GM12878 (cell line): ENCODE data around the gene NKG7. TPM values are rescaled to one million over a fixed set of nuclear protein-coding genes. Genes with fewer than 3 reads are reported as not detected.

Source experiments
- ATAC-seq: fragments of 200-7000 bp; cut with Tn5 transposase; 3 replicates; pipeline ENCODE4 v1.9.1; 2020; ENCODE audit warnings: mild to moderate bottlenecking, moderate library complexity
- BruUV-seq: library from RNA; stranded (reverse); fragments of 400-500 nt; replicated peaks from 2 replicates; lab custom pipeline; 2021; lab: Mats Ljungman, UMichigan
- CTCF ChIA-PET: fragments of 300-600 bp; sonication (Branson Sonifier 250); formaldehyde crosslinking; extraction: SDS; loops from one replicate; lab custom pipeline; 2021; ENCODE audit warnings: inconsistent platforms; lab: Yijun Ruan, JAX
- POLR2A ChIA-PET: fragments of 350-600 bp; formaldehyde crosslinking; extraction: SDS; loops from one replicate; lab custom pipeline; 2021; ENCODE audit warnings: inconsistent platforms; lab: Charles Lee
- RAD21 ChIA-PET: fragments of 300-600 bp; sonication (Branson Sonifier 250); formaldehyde crosslinking; loops from one replicate; lab custom pipeline; 2023; ENCODE audit warnings: antibody characterized with exemption; ENCODE audit not compliant: unreplicated experiment; lab: Charles Lee
- SMC1A ChIA-PET: fragments of 300-600 bp; sonication (Branson Sonifier 250); formaldehyde crosslinking; loops from one replicate; lab custom pipeline; 2023; ENCODE audit not compliant: unreplicated experiment, uncharacterized antibody; lab: Charles Lee
- DNase-seq: peaks from one replicate; pipeline ENCODE4 v3.0.0-alpha.2; 2011; ENCODE audit warnings: low read depth, low spot score
- FAIRE-seq: peaks from 3 replicates; lab custom pipeline; 2011; peaks lifted over from hg19 to GRCh38; lab: Jason Lieb, UNC
- H2AFZ ChIP-seq: 2 replicates; pipeline ENCODE4 v1.6.0; 2011; ENCODE audit warnings: low read depth, low read length, control low read depth; ENCODE audit not compliant: control insufficient read depth
- H3K27ac ChIP-seq: 2 replicates; pipeline ENCODE4 v1.5.1; 2011; ENCODE audit warnings: control low read depth; ENCODE audit not compliant: control insufficient read depth, insufficient read depth
- H3K27me3 ChIP-seq, 2 experiments: replicated peaks in 1 of 2; 2 replicates each; pipeline versions ENCODE4 v1.6.0 to v1.6.1; 2011; ENCODE audit warnings: low read length in 1 of 2; ENCODE audit not compliant: control insufficient read depth in 2 of 2, insufficient read depth in 2 of 2
- H3K36me3 ChIP-seq, 2 experiments: 2 replicates each; pipeline ENCODE4 v1.5.1; 2011; ENCODE audit warnings: low read length in 1 of 2; ENCODE audit not compliant: control insufficient read depth in 2 of 2, insufficient read depth in 2 of 2
- H3K4me1 ChIP-seq: 2 replicates; pipeline ENCODE4 v1.6.1; 2011; ENCODE audit warnings: mild to moderate bottlenecking, low read length, moderate library complexity, mixed read lengths; ENCODE audit not compliant: control insufficient read depth, insufficient read depth
- H3K4me2 ChIP-seq: 2 replicates; pipeline ENCODE4 v1.6.0; 2011; ENCODE audit warnings: control low read depth; ENCODE audit not compliant: control insufficient read depth, insufficient read depth
- H3K4me3 ChIP-seq: fragments of 200-600 bp; sonication (generic); 2 replicates; pipeline ENCODE4 v1.5.1; 2016
- H3K79me2 ChIP-seq: 2 replicates; pipeline ENCODE4 v1.6.0; 2011; ENCODE audit warnings: low read length; ENCODE audit not compliant: control insufficient read depth, insufficient read depth
- H3K9ac ChIP-seq: 2 replicates; pipeline ENCODE4 v1.8.0; 2011; ENCODE audit warnings: low read length, control low read depth, mixed read lengths; ENCODE audit not compliant: control insufficient read depth, insufficient read depth
- H3K9me3 ChIP-seq: replicated peaks from 3 replicates; pipeline ENCODE4 v1.5.1; 2011; ENCODE audit warnings: mild to moderate bottlenecking, low read length; ENCODE audit not compliant: control insufficient read depth, insufficient read depth
- H4K20me1 ChIP-seq: 2 replicates; pipeline ENCODE4 v1.6.0; 2011; ENCODE audit not compliant: control insufficient read depth, insufficient read depth
- CHD2 ChIP-seq: IDR thresholded peaks from 2 replicates; pipeline ENCODE4 v1.6.1; 2011; ENCODE audit warnings: low read depth, low read length, improper control_type of control experiment, borderline replicate concordance
- EED ChIP-seq: sonication (generic); IDR thresholded peaks from 2 replicates; pipeline ENCODE4 v1.6.1; 2016; ENCODE audit warnings: antibody characterized with exemption, low read depth
- HSF1 ChIP-seq: fragments of 150-350 bp; IDR thresholded peaks from 2 replicates; pipeline ENCODE4 v1.6.1; 2014; ENCODE audit warnings: mild to moderate bottlenecking, low read depth, low read length
- MEF2B ChIP-seq: fragments of 450-650 bp; IDR thresholded peaks from 2 replicates; pipeline ENCODE4 v1.6.1; 2018; ENCODE audit warnings: mild to moderate bottlenecking, moderate library complexity; ENCODE audit not compliant: partially characterized antibody, poor library complexity, severe bottlenecking
- MLLT1 ChIP-seq: fragments of 450-650 bp; IDR thresholded peaks from 2 replicates; pipeline ENCODE4 v1.6.1; 2016; ENCODE audit warnings: mild to moderate bottlenecking
- NFIC ChIP-seq: IDR thresholded peaks from 2 replicates; pipeline ENCODE4 v1.6.1; 2012; ENCODE audit warnings: low read depth, mild to moderate bottlenecking, inconsistent platforms, low read length, moderate library complexity
- NFYA ChIP-seq: IDR thresholded peaks from 2 replicates; pipeline ENCODE4 v1.6.1; 2011; ENCODE audit warnings: low read depth, mild to moderate bottlenecking, low read length, improper control_type of control experiment, borderline replicate concordance
- POLR2A ChIP-seq: IDR thresholded peaks from 2 replicates; pipeline ENCODE4 v1.6.1; 2011; ENCODE audit warnings: low read depth, mild to moderate bottlenecking, low read length
- REST ChIP-seq: IDR thresholded peaks from 2 replicates; pipeline ENCODE4 v1.6.1; 2012; ENCODE audit warnings: mild to moderate bottlenecking, low read depth, low read length
- SMC3 ChIP-seq: IDR thresholded peaks from 2 replicates; pipeline ENCODE4 v1.6.1; 2011; ENCODE audit warnings: low read length, improper control_type of control experiment, borderline replicate concordance
- SPI1 ChIP-seq: IDR thresholded peaks from 2 replicates; pipeline ENCODE4 v1.6.1; 2011; ENCODE audit warnings: low read depth, mild to moderate bottlenecking, low read length, moderate library complexity, borderline replicate concordance; ENCODE audit not compliant: insufficient read depth
- SRF ChIP-seq, 2 experiments: IDR thresholded peaks; 2 replicates each; pipeline ENCODE4 v1.6.1; 2011; ENCODE audit warnings: low read depth in 2 of 2, low read length in 2 of 2, mild to moderate bottlenecking in 1 of 2, moderate library complexity in 1 of 2
- TCF12 ChIP-seq: IDR thresholded peaks from 2 replicates; pipeline ENCODE4 v1.6.1; 2011; ENCODE audit warnings: low read depth, mild to moderate bottlenecking, low read length
- YY1 ChIP-seq: IDR thresholded peaks from 2 replicates; pipeline ENCODE4 v1.6.1; 2011; ENCODE audit warnings: low read depth, mild to moderate bottlenecking, low read length
- ZBED1 ChIP-seq: IDR thresholded peaks from 2 replicates; pipeline ENCODE4 v1.6.1; 2016; ENCODE audit warnings: borderline replicate concordance
- ZNF384 ChIP-seq: IDR thresholded peaks from 2 replicates; pipeline ENCODE4 v1.6.1; 2012; ENCODE audit warnings: low read depth, mild to moderate bottlenecking, low read length, improper control_type of control experiment, borderline replicate concordance
- WGBS: methylation state at CpG from one replicate; pipeline ENCODE4 v1.1.6; 2016; ENCODE audit warnings: low lambda C conversion rate; ENCODE audit not compliant: insufficient replicate concordance, insufficient coverage; ENCODE audit errors: missing lambda C conversion rate; 5-methylcytosine and 5-hydroxymethylcytosine counted together
- in situ Hi-C: fragments of 300-500 bp; cut with MboI; formaldehyde crosslinking; loops from 9 replicates; pipeline ENCODE4 v1.14.3; 2018; ENCODE audit warnings: mixed read lengths
- intact Hi-C: fragments of 100-400 bp; cut with micrococcal nuclease; formaldehyde crosslinking; loops from one replicate; pipeline ENCODE4 v1.14.2; 2022; ENCODE audit not compliant: unreplicated experiment
- polyA plus RNA-seq, 11 experiments: library from polyadenylated mRNA; depleted of rRNA in 4 of 11; unstranded in 6 of 11; stranded (reverse) in 5 of 11; fragments of >200 nt; fragmentation: Nextera tagmentation in 4 of 11; fragmentation: Illumina TruSeq in 1 of 11; extraction: Ambion mirVana in 4 of 11; extraction: Trizol in 1 of 11; gene quantifications; 1 replicate in 1 of 11; 2 replicates in 10 of 11; pipeline versions ENCODE4 v1.2.1 to v1.2.3, GENCODE V29; 2011 to 2016; ENCODE audit warnings: inconsistent platforms in 2 of 11, missing spikeins in 2 of 11, low read depth in 1 of 11
- total RNA-seq, 4 experiments: library from RNA; depleted of rRNA in 3 of 4; stranded (reverse); fragments of >200 nt in 3 of 4; fragmentation: Illumina TruSeq in 1 of 4; extraction: Trizol in 1 of 4; gene quantifications; 2 replicates each; pipeline versions ENCODE4 v1.2.1 to v1.2.3, GENCODE V29; 2013 to 2021

NKG7 gene
- total and polyA plus RNA-seq, 10 of the 15 experiments (the other 5 are each of a cell fraction or from before 2014, with no cell fraction given): 10.0 to 48.7 (median 22.3) TPM

DNA sequence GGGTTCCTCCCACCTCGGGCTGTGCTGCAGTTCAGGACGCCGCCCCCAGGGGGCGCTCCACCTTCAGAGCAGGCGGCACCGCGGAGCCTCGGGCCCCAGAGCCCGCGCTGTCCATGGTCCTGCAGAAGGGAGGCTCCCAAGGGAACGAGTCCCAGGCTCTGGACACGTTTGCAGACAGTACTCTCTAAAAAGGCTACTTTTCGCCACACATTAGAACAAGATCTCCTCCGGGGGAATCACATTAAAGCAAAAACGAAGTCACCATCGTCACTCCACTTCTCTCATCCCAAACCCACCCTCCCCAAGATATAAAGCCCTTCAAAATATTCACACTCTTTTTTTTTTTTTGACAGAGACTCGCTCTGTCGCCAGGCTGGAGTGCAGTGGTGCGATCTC, 49.6 kb upstream of the NKG7 start:
- no TSS peak for BruUV-seq
- no peak overlapping the region for H3K27ac ChIP-seq
- ChIA-PET RAD21 (interaction anchor here (1.5 to 5.8 kb wide), 6 partner anchors 15 to 356 kb away, joined by 4 to 30 read pairs (median 9); no protein-coding TSS in a partner anchor), SMC1A (interaction anchor here (0.5 to 1.6 kb wide), 4 partner anchors 13 to 238 kb away, joined by 3 to 6 read pairs (median 3); no protein-coding TSS in a partner anchor), POLR2A (interaction anchor here (0.5 kb wide), 1 partner anchor 21 kb away, joined by 4 read pairs; no protein-coding TSS in a partner anchor), CTCF (interaction anchor here (0.5 to 9.7 kb wide), 20 partner anchors 8 to 248 kb away, joined by 3 to 142 read pairs (median 4); no protein-coding TSS in a partner anchor)
- no peaks in the 10 kb centered on the region; a peak in 1 of 4 replicates for H3K27me3 ChIP-seq
- FAIRE-seq (peak; percentile 86), ATAC-seq (peak; percentile 64), DNase-seq (no peak)
- H2AFZ ChIP-seq: no peak overlapping the region
- 3% methylated on average over 18 of the region's 19 CpGs for WGBS
- no peaks in the 10 kb centered on the region for H4K20me1 ChIP-seq
- intact Hi-C loops: loop anchor here (1.0 to 5.0 kb wide), 2 partner anchors 95 to 235 kb away; no protein-coding TSS in a partner anchor
- H3K4me3 ChIP-seq: no peak overlapping the region
- no peak overlapping the region for H3K9ac ChIP-seq
- no peak overlapping the region for H3K4me2 ChIP-seq
- H3K79me2 ChIP-seq: no peaks in the 10 kb centered on the region
- in situ Hi-C loops: no loop called here
- H3K9me3 ChIP-seq: no peaks in the 10 kb centered on the region
- H3K36me3 ChIP-seq: no peaks in the 10 kb centered on the region
- peaks cover 6% of the 10 kb centered on the region for H3K4me1 ChIP-seq
- TF ChIP-seq EED (no peak), ZBED1 (no peak), MLLT1 (no peak), NFYA (no peak), CHD2 (0 out of 2 replicates have a peak, but pooled peaks have one; percentile 43), REST (peak; percentile 100), SPI1 (no peak; the same call in 1 of the 2 replicates), SRF (IDR thresholded peaks at IDR 0.05; ENCODE audit: low read depth in 2 of 2, low read length in 2 of 2) (0 out of 4 replicates have a peak, but pooled peaks of 1 of the 2 experiments have one; percentile 46), POLR2A (no peak), ZNF384 (0 out of 2 replicates have a peak, but pooled peaks have one; percentile 10), MEF2B (peak; percentile 93), TCF12 (0 out of 2 replicates have a peak, but pooled peaks have one; percentile 48), HSF1 (no peak), SMC3 (peak; percentile 86), YY1 (peak; percentile 81), NFIC (no peak)
